H1 (cell line): ENCODE results near the gene BBS1. TPM values are rescaled to one million over a fixed set of nuclear protein-coding genes. Genes with fewer than 3 reads are reported as not detected.
A peak's percentile ranks its signal among the peaks of the same experiment; 100 is the strongest.

ENCODE experiments used
- CTCF ChIA-PET: fragments of 300-600 bp; sonication (Branson Sonifier 250); formaldehyde crosslinking; loops from one replicate; lab custom pipeline; 2021; ENCODE audit not compliant: partially characterized antibody; lab: Charles Lee
- POLR2A ChIA-PET: fragments of 300-600 bp; sonication (Branson Sonifier 250); formaldehyde crosslinking; loops from one replicate; lab custom pipeline; 2021; ENCODE audit warnings: inconsistent platforms; ENCODE audit not compliant: partially characterized antibody; lab: Charles Lee
- DNase-seq, 2 experiments: peaks; one replicate each; pipeline versions ENCODE4 v3.0.0 to v3.0.0-alpha.2; 2010 to 2022; ENCODE audit warnings: low spot score in 2 of 2, low read depth in 1 of 2, mixed read lengths in 1 of 2
- FAIRE-seq: peaks from 2 replicates; lab custom pipeline; 2011; peaks lifted over from hg19 to GRCh38; lab: Jason Lieb, UNC
- H2AFZ ChIP-seq: 2 replicates; pipeline ENCODE4 v1.8.1; 2012; ENCODE audit warnings: low read length, inconsistent platforms
- H2AK5ac ChIP-seq: 2 replicates; pipeline ENCODE4 v1.6.1; 2013; ENCODE audit warnings: low read depth, low read length
- H2BK120ac ChIP-seq: replicated peaks from 2 replicates; pipeline ENCODE3; 2013; ENCODE audit warnings: low read depth, low read length, inconsistent platforms
- H2BK12ac ChIP-seq: 2 replicates; pipeline ENCODE4 v1.6.1; 2013; ENCODE audit warnings: low read depth, low read length
- H2BK15ac ChIP-seq: 2 replicates; pipeline ENCODE4 v1.6.1; 2013; ENCODE audit warnings: low read length
- H2BK20ac ChIP-seq: 2 replicates; pipeline ENCODE4 v1.6.1; 2013; ENCODE audit warnings: low read length
- H2BK5ac ChIP-seq: 2 replicates; pipeline ENCODE4 v1.6.1; 2013; ENCODE audit warnings: low read depth, low read length
- H3K14ac ChIP-seq: 2 replicates; pipeline ENCODE4 v1.6.1; 2013; ENCODE audit warnings: inconsistent platforms; ENCODE audit not compliant: insufficient read length
- H3K18ac ChIP-seq: 2 replicates; pipeline ENCODE4 v1.6.1; 2013; ENCODE audit warnings: low read length; ENCODE audit errors: extremely low read depth
- H3K23ac ChIP-seq: 2 replicates; pipeline ENCODE4 v1.6.1; 2013; ENCODE audit warnings: inconsistent platforms; ENCODE audit not compliant: insufficient read length
- H3K23me2 ChIP-seq: 2 replicates; pipeline ENCODE4 v1.6.1; 2013; ENCODE audit warnings: low read depth, low read length
- H3K27ac ChIP-seq: 2 replicates; pipeline ENCODE4 v1.6.1; 2011; ENCODE audit warnings: low read depth, low read length, inconsistent platforms
- H3K27me3 ChIP-seq, 4 experiments: replicated peaks in 1 of 4; 1 replicate in 1 of 4; 2 replicates in 3 of 4; pipeline versions ENCODE4 v1.6.1 to v1.8.1; 2011 to 2013; ENCODE audit warnings: low read length in 3 of 4, mild to moderate bottlenecking in 3 of 4, inconsistent platforms in 2 of 4, mixed read lengths in 2 of 4, moderate library complexity in 1 of 4; ENCODE audit not compliant: control insufficient read depth in 3 of 4, insufficient read depth in 3 of 4; ENCODE audit errors: extremely low read depth in 1 of 4
- H3K36me3 ChIP-seq, 4 experiments: 2 replicates each; pipeline versions ENCODE4 v1.6.1 to v1.8.1; 2011 to 2013; ENCODE audit warnings: mild to moderate bottlenecking in 4 of 4, low read length in 3 of 4, moderate library complexity in 2 of 4, control low read depth in 1 of 4, inconsistent platforms in 1 of 4; ENCODE audit not compliant: insufficient read depth in 4 of 4, control insufficient read depth in 2 of 4
- H3K4ac ChIP-seq: replicated peaks from 2 replicates; pipeline ENCODE3; 2013; ENCODE audit warnings: low read length, low read depth, mixed read lengths, inconsistent platforms; ENCODE audit not compliant: insufficient read length
- H3K4me1 ChIP-seq, 4 experiments: replicated peaks in 1 of 4; 1 replicate in 1 of 4; 2 replicates in 3 of 4; pipeline versions ENCODE4 v1.6.1 to v1.8.1; 2011 to 2013; ENCODE audit warnings: low read length in 3 of 4, inconsistent platforms in 2 of 4, mixed read lengths in 1 of 4; ENCODE audit not compliant: insufficient read depth in 4 of 4, control insufficient read depth in 3 of 4
- H3K4me2 ChIP-seq, 2 experiments: 2 replicates each; pipeline versions ENCODE4 v1.6.1 to v1.8.1; 2011 to 2013; ENCODE audit warnings: low read depth in 2 of 2, low read length in 2 of 2, control low read depth in 1 of 2, inconsistent platforms in 1 of 2, mild to moderate bottlenecking in 1 of 2; ENCODE audit not compliant: insufficient read depth in 1 of 2
- H3K4me3 ChIP-seq, 4 experiments: fragments of 200-600, 300-600 bp in 1 of 4; sonication (generic), shearing (Covaris generic), sonication (Bioruptor Twin) in 1 of 4; 2 replicates each; pipeline versions ENCODE4 v1.5.1 to v1.8.1; 2011 to 2016; ENCODE audit warnings: low read length in 4 of 4, low read depth in 3 of 4, control low read depth in 2 of 4, inconsistent platforms in 2 of 4, mild to moderate bottlenecking in 2 of 4, mixed read lengths in 1 of 4, moderate library complexity in 1 of 4; ENCODE audit not compliant: insufficient read depth in 2 of 4; ENCODE audit errors: extremely low read depth in 1 of 4
- H3K56ac ChIP-seq: replicated peaks from 2 replicates; pipeline ENCODE3; 2013; ENCODE audit warnings: low read depth, mild to moderate bottlenecking, mixed read lengths, low read length, inconsistent platforms; ENCODE audit not compliant: insufficient read length
- H3K79me1 ChIP-seq: 2 replicates; pipeline ENCODE4 v1.6.1; 2013; ENCODE audit warnings: low read depth, low read length, control low read depth
- H3K79me2 ChIP-seq, 2 experiments: 2 replicates each; pipeline versions ENCODE4 v1.6.1 to v1.8.1; 2012 to 2013; ENCODE audit warnings: low read length in 2 of 2, mild to moderate bottlenecking in 2 of 2, inconsistent platforms in 1 of 2; ENCODE audit not compliant: insufficient read depth in 2 of 2, control insufficient read depth in 1 of 2
- H3K9ac ChIP-seq, 4 experiments: replicated peaks in 1 of 4; 1 replicate in 1 of 4; 2 replicates in 3 of 4; pipeline versions ENCODE4 v1.6.1 to v1.8.1; 2011 to 2013; ENCODE audit warnings: low read depth in 3 of 4, low read length in 3 of 4, control low read depth in 2 of 4, mild to moderate bottlenecking in 2 of 4, moderate library complexity in 2 of 4, inconsistent platforms in 1 of 4; ENCODE audit errors: extremely low read depth in 1 of 4
- H3K9me3 ChIP-seq, 2 experiments: 2 replicates each; pipeline versions ENCODE4 v1.6.1 to v1.8.1; 2012 to 2013; ENCODE audit warnings: mild to moderate bottlenecking in 2 of 2, moderate library complexity in 2 of 2, control low read depth in 1 of 2, inconsistent platforms in 1 of 2, low read depth in 1 of 2, low read length in 1 of 2, mixed read lengths in 1 of 2; ENCODE audit not compliant: insufficient read depth in 2 of 2
- H4K20me1 ChIP-seq, 2 experiments: replicated peaks in 1 of 2; 2 replicates each; pipeline versions ENCODE3 to v1.8.1; 2011 to 2013; ENCODE audit warnings: inconsistent platforms in 2 of 2, low read length in 2 of 2, mild to moderate bottlenecking in 1 of 2; ENCODE audit not compliant: insufficient read depth in 2 of 2, control insufficient read depth in 1 of 2
- H4K5ac ChIP-seq: 2 replicates; pipeline ENCODE4 v1.6.1; 2013; ENCODE audit warnings: low read length, low read depth, mixed read lengths, inconsistent platforms; ENCODE audit not compliant: insufficient read length
- H4K8ac ChIP-seq: 2 replicates; pipeline ENCODE4 v1.8.0; 2013; ENCODE audit warnings: mild to moderate bottlenecking, moderate library complexity, low read length, inconsistent platforms; ENCODE audit not compliant: insufficient read depth; ENCODE audit errors: extremely low read depth
- H4K91ac ChIP-seq: replicated peaks from 2 replicates; pipeline ENCODE3; 2013; ENCODE audit warnings: low read length, mixed read lengths, inconsistent platforms; ENCODE audit not compliant: insufficient read length
- BCL11A ChIP-seq, 2 experiments: IDR thresholded peaks; one replicate each; pipeline ENCODE4 v1.6.1; 2011; ENCODE audit warnings: low read depth in 2 of 2, low read length in 2 of 2, mild to moderate bottlenecking in 2 of 2
- BRCA1 ChIP-seq: IDR thresholded peaks from 2 replicates; pipeline ENCODE4 v1.6.1; 2012; ENCODE audit warnings: low read depth, low read length, improper control_type of control experiment
- CBX5 ChIP-seq: fragments of 300-800, 300-1000 bp; sonication (generic); IDR thresholded peaks from 2 replicates; pipeline ENCODE4 v1.7.1; 2016; ENCODE audit warnings: antibody characterized with exemption, low read length, low read depth
- CHD2 ChIP-seq: IDR thresholded peaks from 2 replicates; pipeline ENCODE4 v1.6.1; 2012; ENCODE audit warnings: low read length, improper control_type of control experiment
- HDAC2 ChIP-seq, 2 experiments: fragments of 300-600 bp in 1 of 2; sonication (generic) in 1 of 2; IDR thresholded peaks; 2 replicates each; pipeline ENCODE4 v1.6.1; 2011 to 2012; ENCODE audit warnings: low read depth in 2 of 2, low read length in 2 of 2, mild to moderate bottlenecking in 2 of 2, moderate library complexity in 2 of 2, borderline replicate concordance in 1 of 2, inconsistent platforms in 1 of 2
- RBBP5 ChIP-seq: IDR thresholded peaks from 2 replicates; pipeline ENCODE4 v1.7.1; 2012; ENCODE audit warnings: low read depth, mild to moderate bottlenecking, inconsistent platforms, low read length, moderate library complexity, borderline replicate concordance
- RFX5 ChIP-seq: IDR thresholded peaks from 2 replicates; pipeline ENCODE4 v1.6.1; 2011; ENCODE audit warnings: low read depth, low read length, improper control_type of control experiment, borderline replicate concordance
- RNF2 ChIP-seq: fragments of 200-900, 300-1000 bp; sonication (generic); IDR thresholded peaks from 2 replicates; pipeline ENCODE4 v1.7.1; 2016; ENCODE audit warnings: borderline replicate concordance, low read depth, mild to moderate bottlenecking, antibody characterized with exemption, low read length; ENCODE audit not compliant: poor library complexity, severe bottlenecking; ENCODE audit errors: missing control alignments
- SIRT6 ChIP-seq: IDR thresholded peaks from one replicate; pipeline ENCODE4 v1.7.1; 2012; ENCODE audit warnings: low read length, inconsistent platforms
- SIX5 ChIP-seq: IDR thresholded peaks from 2 replicates; pipeline ENCODE4 v1.6.1; 2011; ENCODE audit warnings: mild to moderate bottlenecking, low read depth, low read length
- SRF ChIP-seq: IDR thresholded peaks from 2 replicates; pipeline ENCODE4 v1.6.1; 2011; ENCODE audit warnings: mild to moderate bottlenecking, low read depth, low read length, moderate library complexity
- WGBS, 2 experiments: shearing (Covaris generic) in 1 of 2; methylation state at CpG; one replicate each; pipeline versions ENCODE4 v1.1.6 to v1.1.7; 2013 to 2015; ENCODE audit warnings: low lambda C conversion rate in 2 of 2, mixed read lengths in 2 of 2, inconsistent platforms in 1 of 2, low coverage in 1 of 2, missing lambda C conversion rate in 1 of 2; ENCODE audit not compliant: insufficient replicate concordance in 2 of 2, insufficient coverage in 1 of 2, insufficient read length in 1 of 2; ENCODE audit errors: extremely low coverage in 1 of 2, missing lambda C conversion rate in 1 of 2; 5-methylcytosine and 5-hydroxymethylcytosine counted together
- polyA plus RNA-seq, 7 experiments: library from polyadenylated mRNA; depleted of rRNA in 3 of 7; stranded (reverse) in 5 of 7; unstranded in 2 of 7; fragments of >200 nt in 5 of 7; fragments of 200-250 nt in 2 of 7; gene quantifications; 1 replicate in 5 of 7; 2 replicates in 1 of 7; 4 replicates in 1 of 7; pipeline versions ENCODE4 v1.2.1 to v1.2.3, GENCODE V29; 2011 to 2013; ENCODE audit warnings: missing spikeins in 2 of 7, mixed read lengths in 2 of 7
- total RNA-seq: library from RNA; stranded (reverse); fragmentation: NEBNext Ultra II Directional; extraction: Animal tissue kit (Norgen Biotek cat#: 25700); gene quantifications from 2 replicates; pipeline ENCODE4 v1.2.1, GENCODE V29; 2021

The BBS1 gene
- total and polyA plus RNA-seq, 2 of the 8 experiments (the other 6 are each of a cell fraction or from before 2014, with no cell fraction given) = 19.1 to 19.5 TPM

- H3K4me3 ChIP-seq = no peak overlapping the region
- H3K18ac ChIP-seq = no peak overlapping the region
- H3K79me1 ChIP-seq = no peaks in the 10 kb centered on the region
- 84% methylated on average over 11 of the region's 11 CpGs; no CpG with 5 or more reads in 1 of the 2 experiments for whole genome bisulfite sequencing, 2 experiments
- no peak overlapping the region for H4K91ac ChIP-seq
- H2BK120ac ChIP-seq = no peak overlapping the region
- peaks cover 5% of the 10 kb centered on the region; the same call in 1 of the 2 replicates for H3K23me2 ChIP-seq
- no peak overlapping the region for H2BK15ac ChIP-seq
- no peak for FAIRE-seq
- no peaks in the 10 kb centered on the region for H3K9me3 ChIP-seq
- no peak overlapping the region for H2BK12ac ChIP-seq
- no peak overlapping the region for H2AFZ ChIP-seq
- H3K14ac ChIP-seq = no peak overlapping the region
- H3K27ac ChIP-seq = no peak overlapping the region
- no peak overlapping the region for H3K23ac ChIP-seq
- peaks cover 0 to 6% (median under 1%) of the 10 kb centered on the region in 4 experiments; a peak in 3 of 7 replicates for H3K4me1 ChIP-seq
- no peak overlapping the region for H3K9ac ChIP-seq
- peaks cover 0 to under 1% (median 0%) of the 10 kb centered on the region in 4 experiments; a peak in 2 of 8 replicates for H3K36me3 ChIP-seq
- no peak overlapping the region for H3K4me2 ChIP-seq
- H4K5ac ChIP-seq = no peak overlapping the region
- POLR2A ChIA-PET = interaction anchor here (1.3 to 6.1 kb wide), 4 partner anchors 9 to 200 kb away, joined by 3 to 85 read pairs (median 26); partner anchors contain the start of genes NPAS4, PELI3 and RBM4B
- H3K79me2 ChIP-seq = no peaks in the 10 kb centered on the region
- no peak overlapping the region for H2AK5ac ChIP-seq
- no peak overlapping the region for H3K4ac ChIP-seq
- CTCF ChIA-PET = interaction anchor here (0.7 to 2.7 kb wide), 17 partner anchors 8 to 176 kb away, joined by 3 to 25 read pairs (median 4); partner anchors contain the start of genes MRPL11, NPAS4 and PELI3
- no peak overlapping the region for H3K56ac ChIP-seq
- no peak overlapping the region for H2BK20ac ChIP-seq
- H2BK5ac ChIP-seq = no peak overlapping the region
- H4K20me1 ChIP-seq = peaks cover 2% of the 10 kb centered on the region in 2 experiments
- H3K27me3 ChIP-seq = no peaks in the 10 kb centered on the region
- DNase-seq = peak in 1 of 2 experiments; percentile 49
- H4K8ac ChIP-seq = no peak overlapping the region; the same call in 1 of the 2 replicates
- no peak for TF ChIP-seq HDAC2 (IDR thresholded peaks at IDR 0.05; ENCODE audit: borderline replicate concordance in 1 of 2, low read depth in 2 of 2, low read length in 2 of 2)
- TF ChIP-seq CBX5 = no peak
- TF ChIP-seq SRF = no peak
- no peak for TF ChIP-seq BRCA1
- no peak for TF ChIP-seq RFX5
- TF ChIP-seq BCL11A (IDR thresholded peaks at IDR 0.05; ENCODE audit: low read depth in 2 of 2, low read length in 2 of 2) = no peak
- no peak for TF ChIP-seq RBBP5
- TF ChIP-seq SIRT6 = no peak
- no peak for TF ChIP-seq CHD2
- no peak for TF ChIP-seq RNF2
- no peak for TF ChIP-seq SIX5
Observed at GRCh38 chr11:66477263-66478201, 32.9 kb upstream of the BBS1 start.
